GM18526 (cell line): ENCODE data around the gene TBC1D16.

Source experiments
- POLR2A ChIP-seq: IDR thresholded peaks from 3 replicates; pipeline ENCODE4 v1.6.1; 2011; ENCODE audit not compliant: insufficient read length; ENCODE audit errors: extremely low read depth

Gene TBC1D16

GRCh38 chr17:79925242-79925957, 110.3 kb downstream of the TBC1D16 start:
- no peak for TF ChIP-seq POLR2A

- TF ChIP-seq POLR2A = no peak
These were observed 111.1 kb downstream of the TBC1D16 start for GRCh38 chr17:79924639-79924976.

GRCh38 chr17:79923974-79924638, 111.6 kb downstream of the TBC1D16 start:
- TF ChIP-seq POLR2A = no peak

GRCh38 chr17:79922798-79923197, 112.9 kb downstream of the TBC1D16 start:
- TF ChIP-seq POLR2A = no peak

- no peak for TF ChIP-seq POLR2A
These were observed 113.5 kb downstream of the TBC1D16 start for GRCh38 chr17:79922116-79922601.

- no peak for TF ChIP-seq POLR2A
These were observed 114.1 kb downstream of the TBC1D16 start for GRCh38 chr17:79921411-79922115.

- TF ChIP-seq POLR2A = no peak
These were observed 114.8 kb downstream of the TBC1D16 start for GRCh38 chr17:79920751-79921410.

GRCh38 chr17:79919862-79920720, 115.6 kb downstream of the TBC1D16 start:
- TF ChIP-seq POLR2A = no peak

- TF ChIP-seq POLR2A = no peak
These were observed 116.5 kb downstream of the TBC1D16 start for GRCh38 chr17:79919164-79919585.

GRCh38 chr17:79918581-79919163, 117.0 kb downstream of the TBC1D16 start:
- TF ChIP-seq POLR2A = no peak

GRCh38 chr17:79917902-79918484, 117.7 kb downstream of the TBC1D16 start:
- TF ChIP-seq POLR2A = no peak

GRCh38 chr17:79916991-79917901, 118.4 kb downstream of the TBC1D16 start:
- no peak for TF ChIP-seq POLR2A

GRCh38 chr17:79916506-79916905, 119.2 kb downstream of the TBC1D16 start:
- TF ChIP-seq POLR2A = no peak
